Gastroesophageal sphincter (tissue), 4 donors: ENCODE measurements around the gene CBFA2T2. TPM values are rescaled to one million over a fixed set of nuclear protein-coding genes. Genes with fewer than 3 reads are reported as not detected.
"Not testable (repeated sequence)": the region's sequence is repeated elsewhere in the genome, so short reads cannot be mapped to it uniquely, and the experiment has no call there.

Experiments used
- ATAC-seq: fragments of 150-250 bp; one replicate; pipeline ENCODE4 v1.9.1; 2016; ENCODE audit warnings: mild to moderate bottlenecking, moderate library complexity
- H3K27ac ChIP-seq, 4 donors: fragments of 200-600 bp; sonication (generic) in 3 of 4; 1 replicate in 3 of 4; 2 replicates in 1 of 4; pipeline ENCODE4 v1.5.1; 2016 to 2019
- H3K27me3 ChIP-seq: fragments of 200-600 bp; sonication (generic); one replicate; pipeline ENCODE4 v1.5.1; 2019
- H3K36me3 ChIP-seq, 2 donors: fragments of 200-600 bp; sonication (generic); one replicate each; pipeline ENCODE4 v1.5.1; 2019; ENCODE audit warnings: control low read depth in 1 of 2
- H3K4me1 ChIP-seq, 3 donors: fragments of 200-600 bp; sonication (generic); 1 replicate in 2 of 3; 2 replicates in 1 of 3; pipeline ENCODE4 v1.5.1; 2016 to 2019; ENCODE audit warnings: control low read depth in 2 of 3
- H3K4me3 ChIP-seq, 2 donors: fragments of 200-600 bp; sonication (generic); one replicate each; pipeline ENCODE4 v1.5.1; 2019; ENCODE audit warnings: mild to moderate bottlenecking in 1 of 2, moderate library complexity in 1 of 2
- H3K9me3 ChIP-seq, 3 donors: fragments of 200-600 bp; sonication (generic); one replicate each; pipeline ENCODE4 v1.5.1; 2017 to 2019; ENCODE audit warnings: control low read depth in 2 of 3
- CTCF ChIP-seq, 4 experiments: fragments of 200-600 bp in 2 of 4; fragments of 450-650 bp in 2 of 4; sonication (generic) in 1 of 4; IDR thresholded peaks; one replicate each; pipeline ENCODE4 v1.5.1; 2017 to 2019; ENCODE audit warnings: antibody characterized with exemption in 4 of 4, mild to moderate bottlenecking in 2 of 4, moderate library complexity in 2 of 4
- EP300 ChIP-seq: sonication (generic); formaldehyde crosslinking; IDR thresholded peaks from one replicate; pipeline ENCODE4 v1.6.1; 2017; ENCODE audit warnings: antibody characterized with exemption, mild to moderate bottlenecking
- POLR2A ChIP-seq, 2 donors: fragments of 450-650 bp; IDR thresholded peaks; one replicate each; pipeline ENCODE4 v1.6.1; 2017; ENCODE audit warnings: antibody characterized with exemption in 2 of 2, mild to moderate bottlenecking in 2 of 2, moderate library complexity in 1 of 2
- POLR2AphosphoS5 ChIP-seq: sonication (generic); formaldehyde crosslinking; IDR thresholded peaks from one replicate; pipeline ENCODE4 v1.6.1; 2017; ENCODE audit warnings: antibody characterized with exemption
- WGBS, 2 donors: methylation state at CpG; one replicate each; pipeline ENCODE4 v1.1.5; 2018; ENCODE audit warnings: low coverage in 1 of 2; 5-methylcytosine and 5-hydroxymethylcytosine counted together
- total RNA-seq, 4 donors: library from RNA; depleted of rRNA; stranded (reverse); fragments of >200 nt; gene quantifications; one replicate each; pipeline ENCODE4 v1.1.0, GENCODE V29; 2016

CBFA2T2 gene
- total RNA-seq, 4 donors from 2014 or later = 11.1 to 17.4 (median 14.2) TPM

- H3K9me3 ChIP-seq = no peaks in the 10 kb centered on the region
- no peak overlapping the region for H3K4me3 ChIP-seq
- H3K36me3 ChIP-seq = no peaks in the 10 kb centered on the region
- no peak for ATAC-seq
- TF ChIP-seq CTCF (IDR thresholded peaks at IDR 0.05) (no peak), POLR2A (IDR thresholded peaks at IDR 0.05) (no peak), POLR2AphosphoS5 (no peak), EP300 (no peak)
- 0 to 50% methylated on average over 1 to 3 of the region's 3 CpGs for WGBS, 2 donors
- H3K27me3 ChIP-seq = no peaks in the 10 kb centered on the region
- peaks cover 0 to 44% (median 2%) of the 10 kb centered on the region in 3 donors for H3K4me1 ChIP-seq
- no peak overlapping the region for H3K27ac ChIP-seq
Measured at GRCh38 chr20:33499355-33499754, 9.5 kb downstream of the CBFA2T2 start.

GRCh38 chr20:33501000-33501399 is 11.1 kb downstream of the CBFA2T2 start:
- Histone ChIP-seq H3K27ac (no peak overlapping the region), H3K36me3 (no peaks in the 10 kb centered on the region), H3K4me1 (peaks cover 0 to 36% (median 2%) of the 10 kb centered on the region in 3 donors), H3K27me3 (no peaks in the 10 kb centered on the region), H3K9me3 (no peaks in the 10 kb centered on the region), H3K4me3 (no peak overlapping the region)
- ATAC-seq = no peak
- TF ChIP-seq CTCF (IDR thresholded peaks at IDR 0.05) (no peak), EP300 (no peak), POLR2AphosphoS5 (no peak), POLR2A (IDR thresholded peaks at IDR 0.05) (no peak)
- 33 to 38% methylated on average over 2 of the region's 2 CpGs for WGBS, 2 donors

- H3K9me3 ChIP-seq = no peaks in the 10 kb centered on the region
- no peak overlapping the region for H3K27ac ChIP-seq
- WGBS, 2 donors = 84 to 93% methylated on average over 5 to 6 of the region's 6 CpGs
- ATAC-seq = no peak
- no peak overlapping the region for H3K4me3 ChIP-seq
- no peaks in the 10 kb centered on the region for H3K27me3 ChIP-seq
- TF ChIP-seq POLR2AphosphoS5 (no peak), CTCF (IDR thresholded peaks at IDR 0.05) (no peak), EP300 (no peak), POLR2A (IDR thresholded peaks at IDR 0.05) (no peak)
- H3K36me3 ChIP-seq = no peaks in the 10 kb centered on the region
- peaks cover 0 to 25% (median 2%) of the 10 kb centered on the region in 3 donors for H3K4me1 ChIP-seq
Measured at GRCh38 chr20:33503564-33503963, 13.7 kb downstream of the CBFA2T2 start.

GRCh38 chr20:33506576-33506975 is 16.7 kb downstream of the CBFA2T2 start:
- H3K9me3 ChIP-seq = no peaks in the 10 kb centered on the region
- peaks cover 0 to 4% (median 0%) of the 10 kb centered on the region in 3 donors for H3K4me1 ChIP-seq
- 71 to 88% methylated on average over 2 of the region's 2 CpGs for WGBS, 2 donors
- TF ChIP-seq POLR2A (IDR thresholded peaks at IDR 0.05) (no peak), CTCF (IDR thresholded peaks at IDR 0.05) (no peak), EP300 (no peak), POLR2AphosphoS5 (no peak)
- no peak for ATAC-seq
- no peaks in the 10 kb centered on the region for H3K27me3 ChIP-seq
- H3K27ac ChIP-seq = no peak overlapping the region
- no peaks in the 10 kb centered on the region for H3K36me3 ChIP-seq
- H3K4me3 ChIP-seq = no peak overlapping the region

- H3K9me3 ChIP-seq = no peaks in the 10 kb centered on the region
- 80 to 88% methylated on average over 3 of the region's 3 CpGs for WGBS, 2 donors
- TF ChIP-seq POLR2AphosphoS5 (no peak), EP300 (no peak), POLR2A (IDR thresholded peaks at IDR 0.05) (no peak), CTCF (IDR thresholded peaks at IDR 0.05) (no peak)
Measured at GRCh38 chr20:33507461-33507860, 17.6 kb downstream of the CBFA2T2 start.

GRCh38 chr20:33508015-33508414 is 18.1 kb downstream of the CBFA2T2 start:
- not testable (repeated sequence) for H3K4me1 ChIP-seq
- 93 to 94% methylated on average over 3 to 7 of the region's 7 CpGs for WGBS, 2 donors

More at GRCh38 chr20:33507461-33507860, 17.6 kb downstream of the CBFA2T2 start:
- no peaks in the 10 kb centered on the region for H3K36me3 ChIP-seq
- H3K27me3 ChIP-seq = no peaks in the 10 kb centered on the region
- peaks cover 0 to 5% (median 0%) of the 10 kb centered on the region in 3 donors for H3K4me1 ChIP-seq
- no peak overlapping the region for H3K4me3 ChIP-seq
- no peak for ATAC-seq
- H3K27ac ChIP-seq = no peak overlapping the region

GRCh38 chr20:33509057-33509456 is 19.2 kb downstream of the CBFA2T2 start:
- not testable (repeated sequence) for ATAC-seq, H3K9me3 ChIP-seq, H3K27me3 ChIP-seq, H3K4me1 ChIP-seq, H3K4me3 ChIP-seq, H3K27ac ChIP-seq, H3K36me3 ChIP-seq
- 94 to 100% methylated on average over 3 of the region's 3 CpGs for WGBS, 2 donors

More at GRCh38 chr20:33508015-33508414, 18.1 kb downstream of the CBFA2T2 start:
- H3K9me3 ChIP-seq, H3K36me3 ChIP-seq, H3K27ac ChIP-seq, H3K4me3 ChIP-seq, ATAC-seq, H3K27me3 ChIP-seq: not testable (repeated sequence)

GRCh38 chr20:33511876-33512275 is 22.0 kb downstream of the CBFA2T2 start:
- not testable (repeated sequence) for H3K36me3 ChIP-seq, H3K27me3 ChIP-seq, H3K4me3 ChIP-seq, ATAC-seq, H3K9me3 ChIP-seq, H3K27ac ChIP-seq
- 96 to 100% methylated on average over 2 to 12 of the region's 13 CpGs for WGBS, 2 donors
- peaks cover 0 to 13% (median under 1%) of the 10 kb centered on the region in 3 donors for H3K4me1 ChIP-seq
